CD4-positive, CD25-positive, alpha-beta regulatory T cell (primary cell): Measurements from ENCODE around the gene LIPC. TPM values are rescaled to one million over a fixed set of nuclear protein-coding genes. Genes with fewer than 3 reads are reported as not detected.

Experiments used
- ATAC-seq, 2 donors: fragments of 150-1000 bp; cut with Tn5 transposase; one replicate each; pipeline ENCODE4 v1.10.0; 2021; ENCODE audit warnings: low read depth in 2 of 2, moderate number of reproducible peaks in 2 of 2, moderate library complexity in 1 of 2
- DNase-seq, 3 donors: peaks; one replicate each; pipeline versions ENCODE4 v3.0.0 to v3.0.0-alpha.2; 2012 to 2022; ENCODE audit warnings: mixed read lengths in 1 of 3
- H3K27ac ChIP-seq: one replicate; pipeline ENCODE4 v1.7.0; 2013; ENCODE audit warnings: mild to moderate bottlenecking, low read length; ENCODE audit not compliant: insufficient read depth, poor library complexity, severe bottlenecking
- H3K27me3 ChIP-seq: one replicate; pipeline ENCODE4 v1.7.0; 2013; ENCODE audit warnings: low read length; ENCODE audit not compliant: control insufficient read depth, insufficient read depth
- H3K36me3 ChIP-seq: one replicate; pipeline ENCODE4 v1.7.0; 2013; ENCODE audit warnings: mild to moderate bottlenecking, low read length, moderate library complexity; ENCODE audit not compliant: control insufficient read depth, insufficient read depth
- H3K4me1 ChIP-seq: 2 replicates; pipeline ENCODE4 v1.7.0; 2013; ENCODE audit warnings: mild to moderate bottlenecking, low read length; ENCODE audit not compliant: insufficient read depth, control insufficient read depth, poor library complexity, severe bottlenecking
- H3K4me3 ChIP-seq: one replicate; pipeline ENCODE4 v1.7.0; 2013; ENCODE audit warnings: low read depth, mild to moderate bottlenecking, low read length, moderate library complexity
- H3K9me3 ChIP-seq, 2 experiments: 1 replicate in 1 of 2; 2 replicates in 1 of 2; pipeline ENCODE4 v1.7.0; 2013; ENCODE audit warnings: low read length in 2 of 2, mild to moderate bottlenecking in 1 of 2, moderate library complexity in 1 of 2; ENCODE audit not compliant: control insufficient read depth in 2 of 2
- H3K27ac Mint-ChIP-seq, 3 donors: one replicate each; pipeline ENCODE4 v1.8.0; 2020 to 2022; ENCODE audit warnings: mild to moderate bottlenecking in 3 of 3, mixed read lengths in 3 of 3, moderate library complexity in 2 of 3
- H3K27me3 Mint-ChIP-seq: one replicate; pipeline ENCODE4 v1.8.0; 2022; ENCODE audit warnings: mild to moderate bottlenecking, mixed read lengths
- H3K36me3 Mint-ChIP-seq: one replicate; pipeline ENCODE4 v1.8.0; 2020; ENCODE audit warnings: mixed read lengths
- H3K4me1 Mint-ChIP-seq, 4 donors: one replicate each; pipeline ENCODE4 v1.8.0; 2020 to 2022; ENCODE audit warnings: mixed read lengths in 4 of 4, mild to moderate bottlenecking in 1 of 4
- H3K4me3 Mint-ChIP-seq, 4 donors: one replicate each; pipeline ENCODE4 v1.8.0; 2020 to 2022; ENCODE audit warnings: mild to moderate bottlenecking in 4 of 4, mixed read lengths in 4 of 4, moderate library complexity in 3 of 4
- H3K9me3 Mint-ChIP-seq, 7 donors: one replicate each; pipeline ENCODE4 v1.8.0; 2020 to 2022; ENCODE audit warnings: mixed read lengths in 7 of 7, mild to moderate bottlenecking in 3 of 7, moderate library complexity in 2 of 7
- polyA plus RNA-seq, 4 donors: library from polyadenylated mRNA; unstranded; fragments of 300-500 nt; fragmentation: Illumina TruSeq; gene quantifications; one replicate each; pipeline ENCODE4 v1.2.3, GENCODE V29; 2021
- total RNA-seq: library from RNA; stranded (reverse); gene quantifications from one replicate; pipeline ENCODE4 v1.2.3, GENCODE V29; 2022

Gene LIPC
- total and polyA plus RNA-seq, 5 donors from 2014 or later = 0.54 to 1.7 (median 1.6) TPM

DNA sequence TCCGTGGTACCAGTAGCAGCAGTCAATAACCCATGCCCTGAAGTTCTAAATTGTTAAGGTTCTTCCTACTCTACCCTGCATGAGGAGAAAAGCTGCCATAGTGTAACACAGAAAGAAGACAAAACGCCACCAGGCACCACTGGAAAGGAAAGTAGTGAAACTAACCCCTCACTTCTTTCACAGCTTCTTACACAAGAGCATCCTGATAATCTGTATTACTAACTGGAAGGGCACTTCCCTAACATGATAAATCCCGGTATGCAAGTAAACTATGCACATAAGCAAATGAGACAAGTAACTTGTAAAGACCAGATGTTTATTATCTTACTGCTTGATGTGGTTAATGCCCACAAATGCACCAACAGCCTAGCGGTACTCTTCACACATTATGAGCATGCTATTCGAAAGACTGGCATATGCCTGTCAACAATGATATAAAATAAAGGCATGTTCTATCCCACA, 176.4 kb downstream of the LIPC start:
- Mint-ChIP-seq H3K4me3 (peak overlapping the region; percentile 41 to 68 (median 58)), H3K9me3 (no peaks in the 10 kb centered on the region), H3K36me3 (peaks cover 63% of the 10 kb centered on the region), H3K27me3 (no peaks in the 10 kb centered on the region), H3K4me1 (peaks cover 34 to 58% (median 46%) of the 10 kb centered on the region in 4 donors), H3K27ac (peak overlapping the region; percentile 76 to 83 (median 81))
- Histone ChIP-seq H3K9me3 (no peaks in the 10 kb centered on the region), H3K4me1 (peaks cover 23% of the 10 kb centered on the region), H3K4me3 (peak overlapping the region; percentile 69), H3K36me3 (peaks cover 26% of the 10 kb centered on the region), H3K27ac (peak overlapping the region; percentile 44), H3K27me3 (no peaks in the 10 kb centered on the region)
- DNase-seq = peak in 2 of 3 donors; percentile 36 to 57
- peak; percentile 71 to 79 for ATAC-seq

- no peak for ATAC-seq
- peak overlapping the region in 2 of 3 donors; percentile 81 to 85 for H3K27ac Mint-ChIP-seq
- no peaks in the 10 kb centered on the region for H3K27me3 Mint-ChIP-seq
- Histone ChIP-seq H3K4me1 (peaks cover 23% of the 10 kb centered on the region), H3K36me3 (peaks cover 28% of the 10 kb centered on the region), H3K27me3 (no peaks in the 10 kb centered on the region), H3K27ac (peak overlapping the region; percentile 44), H3K4me3 (peak overlapping the region; percentile 69), H3K9me3 (no peaks in the 10 kb centered on the region)
- peaks cover 63% of the 10 kb centered on the region for H3K36me3 Mint-ChIP-seq
- H3K4me1 Mint-ChIP-seq = peaks cover 38 to 58% (median 45%) of the 10 kb centered on the region in 4 donors
- peaks cover 0 to under 1% (median 0%) of the 10 kb centered on the region in 7 donors for H3K9me3 Mint-ChIP-seq
- peak overlapping the region in 3 of 4 donors; percentile 10 to 68 (median 57) for H3K4me3 Mint-ChIP-seq
- DNase-seq = no peak
Measured at GRCh38 chr15:58608711-58609110, 176.9 kb downstream of the LIPC start.

GRCh38 chr15:58611731-58612676, 180.2 kb downstream of the LIPC start:
- Mint-ChIP-seq H3K36me3 (peaks cover 66% of the 10 kb centered on the region), H3K4me1 (peaks cover 40 to 71% (median 47%) of the 10 kb centered on the region in 4 donors), H3K27me3 (no peaks in the 10 kb centered on the region), H3K27ac (peak overlapping the region in 2 of 3 donors; percentile 12 to 85), H3K9me3 (peaks cover 0 to 14% (median 5%) of the 10 kb centered on the region in 7 donors), H3K4me3 (no peak overlapping the region)
- H3K27me3 ChIP-seq = no peaks in the 10 kb centered on the region
- DNase-seq (no peak), ATAC-seq (no peak)
- no peak overlapping the region for H3K4me3 ChIP-seq
- peaks cover 29% of the 10 kb centered on the region for H3K36me3 ChIP-seq
- peaks cover 21% of the 10 kb centered on the region for H3K4me1 ChIP-seq
- H3K9me3 ChIP-seq = peaks cover 5 to 9% of the 10 kb centered on the region in 2 experiments
- no peak overlapping the region for H3K27ac ChIP-seq

GRCh38 chr15:58616171-58616570, 184.4 kb downstream of the LIPC start:
- Mint-ChIP-seq H3K4me3 (peak overlapping the region in 1 of 4 donors; percentile 33), H3K27ac (peak overlapping the region in 2 of 3 donors; percentile 34 to 43), H3K9me3 (peaks cover 0 to 21% (median 7%) of the 10 kb centered on the region in 7 donors), H3K27me3 (no peaks in the 10 kb centered on the region), H3K4me1 (peaks cover 29 to 54% (median 35%) of the 10 kb centered on the region in 4 donors), H3K36me3 (peaks cover 63% of the 10 kb centered on the region)
- ATAC-seq (no peak), DNase-seq (no peak)
- H3K36me3 ChIP-seq = peaks cover 45% of the 10 kb centered on the region
- H3K4me3 ChIP-seq = no peak overlapping the region
- H3K9me3 ChIP-seq = peaks cover 5 to 9% of the 10 kb centered on the region in 2 experiments
- H3K27me3 ChIP-seq = no peaks in the 10 kb centered on the region
- no peaks in the 10 kb centered on the region for H3K4me1 ChIP-seq
- H3K27ac ChIP-seq = no peak overlapping the region
